HG03097 (cell line): ENCODE data around the gene MGAM2.
A peak's percentile ranks its signal among the peaks of the same experiment; 100 is the strongest.

Source experiments
- ATAC-seq: cut with Tn5 transposase; IDR thresholded peaks from one replicate; pipeline ENCODE4 v1.9.1; 2021; ENCODE audit not compliant: unreplicated experiment, low FRiP score

MGAM2 gene

GRCh38 chr7:142114207-142114606 lies 2.7 kb downstream of the MGAM2 start:
- ATAC-seq: no peak

GRCh38 chr7:142120524-142120923 lies 9.0 kb downstream of the MGAM2 start:
- no peak for ATAC-seq

GRCh38 chr7:142123184-142123583 lies 11.7 kb downstream of the MGAM2 start:
- ATAC-seq: no peak

- ATAC-seq: no peak
These were observed 13.9 kb downstream of the MGAM2 start for GRCh38 chr7:142125256-142125955.

GRCh38 chr7:142130267-142130666 lies 18.7 kb downstream of the MGAM2 start:
- no peak for ATAC-seq

- no peak for ATAC-seq
These were observed 20.1 kb downstream of the MGAM2 start for GRCh38 chr7:142131439-142132185.

- no peak for ATAC-seq
These were observed 22.2 kb downstream of the MGAM2 start for GRCh38 chr7:142133731-142134148.

GRCh38 chr7:142134909-142135308 lies 23.4 kb downstream of the MGAM2 start:
- ATAC-seq: no peak

GRCh38 chr7:142138996-142139395 lies 27.5 kb downstream of the MGAM2 start:
- no peak for ATAC-seq

GRCh38 chr7:142139597-142140400 lies 28.3 kb downstream of the MGAM2 start:
- ATAC-seq: no peak

GRCh38 chr7:142140401-142140959 lies 29.0 kb downstream of the MGAM2 start:
- ATAC-seq: no peak

- no peak for ATAC-seq
These were observed 31.2 kb downstream of the MGAM2 start for GRCh38 chr7:142142702-142143101.

GRCh38 chr7:142146124-142146523 lies 34.6 kb downstream of the MGAM2 start:
- no peak for ATAC-seq

- no peak for ATAC-seq
These were observed 38.8 kb downstream of the MGAM2 start for GRCh38 chr7:142150356-142150755.

GRCh38 chr7:142150869-142151268 lies 39.4 kb downstream of the MGAM2 start:
- no peak for ATAC-seq

GRCh38 chr7:142152076-142152475 lies 40.6 kb downstream of the MGAM2 start:
- ATAC-seq: peak; percentile 68

- no peak for ATAC-seq
These were observed 41.9 kb downstream of the MGAM2 start for GRCh38 chr7:142153400-142153799.

GRCh38 chr7:142158736-142159496 lies 47.4 kb downstream of the MGAM2 start:
- ATAC-seq: no peak

GRCh38 chr7:142161921-142162320 lies 50.4 kb downstream of the MGAM2 start:
- ATAC-seq: no peak

- no peak for ATAC-seq
These were observed 57.2 kb downstream of the MGAM2 start for GRCh38 chr7:142168746-142169145.
